Adipocyte (in vitro differentiated cells): ENCODE results near the gene SYT7.

ENCODE experiments used
- DNase-seq: peaks from one replicate; pipeline ENCODE4 v3.0.0-alpha.2; 2015; ENCODE audit warnings: low read depth
- H3K27me3 ChIP-seq: replicated peaks from 2 replicates; pipeline ENCODE4 v1.7.0; 2013; ENCODE audit warnings: mild to moderate bottlenecking, low read length, moderate library complexity; ENCODE audit not compliant: control insufficient read depth, insufficient read depth
- H3K36me3 ChIP-seq: 2 replicates; pipeline ENCODE4 v1.7.0; 2013; ENCODE audit warnings: low read length, mild to moderate bottlenecking, moderate library complexity; ENCODE audit not compliant: control insufficient read depth, insufficient read depth, severe bottlenecking
- H3K4me1 ChIP-seq: 2 replicates; pipeline ENCODE4 v1.7.0; 2013; ENCODE audit warnings: mild to moderate bottlenecking, low read length, moderate library complexity; ENCODE audit not compliant: control insufficient read depth, insufficient read depth
- H3K4me3 ChIP-seq: 2 replicates; pipeline ENCODE4 v1.7.0; 2013; ENCODE audit warnings: mild to moderate bottlenecking, low read length, moderate library complexity
- H3K9ac ChIP-seq: 2 replicates; pipeline ENCODE4 v1.7.0; 2013; ENCODE audit warnings: mild to moderate bottlenecking, low read length, moderate library complexity
- H3K9me3 ChIP-seq: 2 replicates; pipeline ENCODE4 v1.7.0; 2013; ENCODE audit warnings: mild to moderate bottlenecking, low read length, moderate library complexity; ENCODE audit not compliant: control insufficient read depth

The SYT7 gene

DNA sequence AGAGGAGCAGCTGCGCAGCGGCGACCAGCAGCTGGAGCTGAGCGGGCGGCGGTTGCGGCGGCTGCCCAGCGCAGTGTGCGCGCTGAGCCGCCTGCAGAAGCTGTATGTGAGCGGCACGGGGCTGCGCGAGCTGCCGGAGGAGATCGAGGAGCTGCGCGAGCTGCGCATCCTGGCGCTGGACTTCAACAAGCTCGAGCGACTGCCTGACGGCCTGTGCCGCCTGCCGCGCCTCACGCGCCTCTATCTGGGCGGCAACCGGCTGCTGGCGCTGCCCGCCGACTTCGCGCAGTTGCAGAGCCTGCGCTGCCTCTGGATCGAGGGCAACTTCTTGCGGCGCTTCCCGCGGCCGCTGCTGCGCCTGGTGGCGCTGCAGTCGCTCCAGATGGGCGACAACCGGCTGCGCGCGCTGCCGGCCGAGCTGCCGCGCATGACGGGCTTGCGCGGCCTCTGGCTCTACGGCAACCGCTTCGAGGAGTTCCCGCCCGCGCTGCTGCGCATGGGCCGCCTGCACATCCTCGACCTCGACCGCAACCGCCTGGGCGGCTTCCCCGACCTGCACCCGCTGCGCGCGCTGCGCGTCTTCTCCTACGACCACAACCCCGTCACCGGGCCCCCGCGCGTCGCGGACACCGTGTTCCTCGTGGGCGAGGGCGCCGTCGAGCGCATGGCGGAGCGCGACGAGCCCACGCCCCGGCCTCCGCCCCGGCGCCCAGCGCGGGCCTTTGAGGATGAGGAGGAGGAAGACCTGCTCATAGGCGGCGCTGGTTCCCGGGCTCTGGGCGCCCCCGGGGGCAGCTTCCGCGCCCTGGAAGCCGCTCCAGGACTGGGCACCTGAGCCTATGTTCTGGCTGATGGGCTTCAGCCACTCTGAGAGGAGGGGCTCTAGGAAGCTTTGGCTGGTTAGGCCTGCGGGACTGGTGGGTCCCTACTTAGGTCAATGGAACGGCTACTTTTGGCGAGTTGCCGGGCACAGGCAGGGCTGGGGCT lies 71.5 kb downstream of the SYT7 start:
- Histone ChIP-seq H3K4me1 (no peaks in the 10 kb centered on the region), H3K36me3 (no peaks in the 10 kb centered on the region), H3K4me3 (peak overlapping the region; percentile 29), H3K9me3 (no peaks in the 10 kb centered on the region), H3K27me3 (peaks cover 44% of the 10 kb centered on the region), H3K9ac (no peak overlapping the region)
- DNase-seq: peak; percentile 83

DNA sequence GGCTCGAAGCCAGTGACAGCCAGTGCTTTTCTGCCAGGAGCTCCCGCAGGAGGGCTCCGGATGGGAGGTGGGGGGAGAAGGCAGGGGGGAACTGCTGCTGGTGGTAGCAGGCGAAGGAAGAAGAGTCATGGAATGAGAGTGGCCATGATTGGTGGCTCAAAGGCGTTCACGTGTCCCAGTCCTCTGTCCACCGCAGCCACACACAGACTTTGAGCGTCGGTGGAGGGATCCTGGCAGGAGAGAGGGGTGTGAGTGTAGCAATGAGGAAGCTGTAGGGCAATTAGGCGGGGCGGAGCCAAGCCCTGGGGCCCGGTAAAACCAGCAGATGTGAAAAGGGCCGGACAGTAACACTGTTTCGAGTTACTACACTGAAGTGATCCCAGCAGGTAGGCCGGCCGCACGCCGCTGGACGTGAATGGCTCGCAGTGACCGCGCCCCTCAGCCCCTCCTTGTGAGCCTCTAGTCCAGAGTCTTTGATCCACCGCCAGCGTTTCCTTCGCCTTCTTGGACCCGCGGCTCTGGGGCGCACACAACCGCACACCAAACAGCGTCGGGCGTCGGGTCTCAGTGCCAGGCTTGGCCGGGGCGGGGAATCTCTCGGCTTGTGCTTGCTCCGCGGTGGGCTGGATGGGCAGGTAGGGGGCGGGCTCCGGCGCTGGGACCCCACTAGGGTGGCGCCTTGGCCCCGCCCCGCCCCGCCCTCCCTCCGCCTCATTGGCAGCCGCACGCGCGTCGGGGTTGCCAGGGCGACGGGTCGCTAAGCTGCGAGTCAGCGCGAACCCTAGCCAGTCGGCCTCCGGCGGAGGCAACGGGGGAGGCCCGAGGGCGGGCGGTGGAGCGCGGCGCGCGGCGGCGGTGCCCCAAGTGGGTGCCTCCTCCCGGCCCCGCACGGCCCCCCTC lies 72.7 kb downstream of the SYT7 start, which contains the start of gene LRRC10B:
Gene LRRC10B, plus strand, starts transcription at position 788 of the 900 bp plus-strand sequence. CDS start 250 bp downstream, outside the sequence.
- H3K27me3 ChIP-seq: peaks cover 50% of the 10 kb centered on the region
- H3K4me3 ChIP-seq: peak within 1 kb of the TSS; percentile 29
- H3K9ac ChIP-seq: no peak within 1 kb of the TSS
- no peaks in the 10 kb centered on the region for H3K9me3 ChIP-seq
- DNase-seq: peak; percentile 39
- no peaks in the 10 kb centered on the region for H3K36me3 ChIP-seq
- H3K4me1 ChIP-seq: peaks cover 4% of the 10 kb centered on the region

DNA sequence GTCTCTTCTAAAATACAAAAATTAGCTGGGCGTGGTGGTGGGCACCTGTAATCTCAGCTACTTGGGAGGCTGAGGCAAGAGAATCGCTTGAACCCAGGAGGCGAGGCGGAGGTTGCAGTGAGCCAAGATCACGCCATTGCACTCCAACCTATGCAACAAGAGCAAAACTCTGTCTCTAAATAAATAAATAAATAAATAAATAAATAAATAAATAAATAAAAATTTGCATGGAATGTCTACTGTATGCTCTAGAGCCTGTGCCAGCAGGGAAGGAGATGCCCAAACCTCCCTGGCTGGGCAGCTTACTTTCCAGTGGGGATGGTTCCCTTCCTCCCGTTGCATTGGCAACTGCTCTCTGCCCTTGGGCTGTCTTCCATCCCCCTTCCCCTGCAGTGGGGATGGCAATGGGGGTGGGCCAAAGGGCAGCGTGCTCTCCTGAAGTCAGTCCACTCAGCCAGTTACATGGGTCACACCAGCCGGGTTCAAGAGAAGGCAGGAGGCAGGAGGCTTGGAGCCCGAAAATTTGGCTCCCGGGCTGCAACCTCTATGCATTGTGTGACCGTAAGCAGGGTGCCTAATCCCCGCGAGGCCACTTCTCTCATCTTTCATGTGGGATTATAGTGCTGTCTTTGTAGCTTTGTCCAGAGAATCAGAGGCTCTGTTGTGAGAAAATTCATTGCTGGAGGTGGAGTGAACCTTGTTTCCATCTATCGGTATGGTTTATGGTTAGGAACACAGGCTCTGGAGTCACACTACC lies 73.7 kb downstream of the SYT7 start:
- H3K27me3 ChIP-seq: peaks cover 59% of the 10 kb centered on the region
- peaks cover 4% of the 10 kb centered on the region for H3K4me1 ChIP-seq
- no peak overlapping the region for H3K9ac ChIP-seq
- DNase-seq: no peak
- no peaks in the 10 kb centered on the region for H3K36me3 ChIP-seq
- no peaks in the 10 kb centered on the region for H3K9me3 ChIP-seq
- no peak overlapping the region for H3K4me3 ChIP-seq

DNA sequence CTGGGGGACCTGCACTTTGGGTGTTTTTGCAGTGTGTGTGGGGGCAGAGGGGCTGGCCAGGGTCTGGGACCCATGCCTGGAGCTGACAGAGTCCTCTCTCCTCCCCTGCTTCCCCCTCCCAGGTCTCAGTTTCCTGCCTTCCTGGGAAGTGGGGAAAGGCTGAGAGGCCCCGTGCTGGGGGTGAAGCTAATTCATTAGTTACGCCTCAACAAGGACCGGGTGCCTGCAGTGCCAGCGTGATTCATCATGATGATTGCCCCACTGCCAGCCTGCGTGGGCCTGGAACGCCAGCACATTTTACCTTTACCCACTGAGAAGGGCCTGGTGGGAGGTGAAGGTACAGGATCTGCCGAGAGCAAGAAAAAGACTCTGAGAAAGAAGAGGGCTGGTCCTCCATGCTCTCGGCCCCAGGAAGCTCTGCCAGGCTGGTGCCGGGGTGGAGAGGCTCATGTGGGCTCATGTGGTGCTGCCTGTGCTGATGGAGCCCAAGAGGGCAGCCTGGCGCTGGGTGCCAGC lies 75.2 kb downstream of the SYT7 start:
- no peak overlapping the region for H3K4me3 ChIP-seq
- H3K36me3 ChIP-seq: no peaks in the 10 kb centered on the region
- no peaks in the 10 kb centered on the region for H3K9me3 ChIP-seq
- peaks cover 4% of the 10 kb centered on the region for H3K4me1 ChIP-seq
- peaks cover 68% of the 10 kb centered on the region for H3K27me3 ChIP-seq
- H3K9ac ChIP-seq: no peak overlapping the region
- DNase-seq: peak; percentile 91

DNA sequence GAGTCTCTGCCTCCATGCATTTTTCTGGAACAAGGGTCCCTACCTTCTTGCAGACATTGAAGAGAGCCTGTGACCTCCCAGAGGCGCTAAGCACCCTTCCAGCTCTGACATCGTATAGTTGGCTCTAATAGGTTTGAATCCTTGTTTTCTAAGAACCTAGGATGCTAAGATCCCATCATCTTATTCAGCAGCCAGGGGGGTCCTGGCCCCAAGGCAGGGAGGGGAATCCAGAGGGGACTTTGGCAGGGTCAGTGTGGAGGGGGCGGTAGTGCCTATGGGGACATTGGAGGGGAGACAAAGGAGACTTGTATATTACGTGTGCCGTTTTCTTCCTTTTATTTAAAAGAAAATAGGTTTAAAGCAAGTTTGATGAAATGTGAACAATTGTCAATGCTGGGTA lies 75.8 kb downstream of the SYT7 start:
- Histone ChIP-seq H3K36me3 (no peaks in the 10 kb centered on the region), H3K9ac (no peak overlapping the region), H3K9me3 (no peaks in the 10 kb centered on the region), H3K4me1 (peaks cover 4% of the 10 kb centered on the region), H3K27me3 (peaks cover 66% of the 10 kb centered on the region), H3K4me3 (no peak overlapping the region)
- no peak for DNase-seq

DNA sequence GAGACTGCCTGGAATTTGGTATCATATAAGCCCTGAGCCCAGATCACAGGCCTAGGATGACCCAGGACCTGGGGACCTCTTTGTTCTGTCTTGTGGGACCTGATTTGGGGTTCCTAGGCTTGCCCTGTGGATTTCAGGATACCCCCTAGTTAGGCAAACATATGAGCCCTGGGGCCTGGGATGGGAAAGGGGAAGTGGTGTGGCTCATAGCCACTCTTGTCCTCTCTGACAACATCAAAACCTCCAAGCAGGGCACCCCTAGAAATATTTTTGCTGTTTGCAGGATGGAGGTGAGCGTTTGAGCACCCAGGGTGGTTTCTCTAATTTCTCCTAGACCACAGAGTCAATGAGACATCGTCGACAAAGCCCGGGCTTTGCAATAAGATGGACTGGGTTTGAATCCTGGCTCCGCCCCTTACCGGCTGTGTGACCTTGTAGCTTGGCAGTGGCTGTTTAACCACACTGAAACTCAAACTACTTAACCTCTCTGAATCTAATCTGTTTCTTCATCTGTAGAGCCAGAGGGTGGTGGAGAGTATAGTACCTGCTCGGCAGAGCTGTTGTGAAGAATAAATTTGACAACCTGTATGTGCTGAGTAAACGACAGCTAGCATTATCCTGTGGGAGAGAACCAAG lies 77.6 kb downstream of the SYT7 start:
- H3K4me1 ChIP-seq: peaks cover 4% of the 10 kb centered on the region
- no peaks in the 10 kb centered on the region for H3K36me3 ChIP-seq
- no peak overlapping the region for H3K4me3 ChIP-seq
- peaks cover 71% of the 10 kb centered on the region for H3K27me3 ChIP-seq
- no peak for DNase-seq
- no peaks in the 10 kb centered on the region for H3K9me3 ChIP-seq
- H3K9ac ChIP-seq: no peak overlapping the region

DNA sequence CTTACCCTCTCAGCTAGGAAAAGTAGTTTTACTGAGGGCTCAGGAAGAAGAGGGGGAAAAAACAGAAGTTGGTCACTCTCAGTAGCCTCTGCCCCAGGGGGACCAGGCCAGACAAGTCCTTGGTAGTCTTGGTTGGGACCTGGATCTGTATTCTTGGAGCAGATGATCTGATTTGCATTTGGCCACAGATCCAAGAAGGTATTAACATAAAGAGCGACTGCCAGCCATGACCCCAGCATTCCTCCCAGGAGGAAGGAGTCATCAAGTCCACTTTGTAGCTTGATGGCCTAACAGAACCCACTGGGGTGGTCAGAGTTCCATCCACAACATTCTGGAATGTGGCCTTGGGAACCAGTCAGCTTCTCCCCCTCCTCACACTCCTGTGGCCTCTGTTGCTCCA lies 78.4 kb downstream of the SYT7 start:
- Histone ChIP-seq H3K9me3 (no peaks in the 10 kb centered on the region), H3K4me3 (no peak overlapping the region), H3K4me1 (peaks cover 4% of the 10 kb centered on the region), H3K27me3 (peaks cover 63% of the 10 kb centered on the region), H3K36me3 (no peaks in the 10 kb centered on the region), H3K9ac (no peak overlapping the region)
- DNase-seq: no peak

DNA sequence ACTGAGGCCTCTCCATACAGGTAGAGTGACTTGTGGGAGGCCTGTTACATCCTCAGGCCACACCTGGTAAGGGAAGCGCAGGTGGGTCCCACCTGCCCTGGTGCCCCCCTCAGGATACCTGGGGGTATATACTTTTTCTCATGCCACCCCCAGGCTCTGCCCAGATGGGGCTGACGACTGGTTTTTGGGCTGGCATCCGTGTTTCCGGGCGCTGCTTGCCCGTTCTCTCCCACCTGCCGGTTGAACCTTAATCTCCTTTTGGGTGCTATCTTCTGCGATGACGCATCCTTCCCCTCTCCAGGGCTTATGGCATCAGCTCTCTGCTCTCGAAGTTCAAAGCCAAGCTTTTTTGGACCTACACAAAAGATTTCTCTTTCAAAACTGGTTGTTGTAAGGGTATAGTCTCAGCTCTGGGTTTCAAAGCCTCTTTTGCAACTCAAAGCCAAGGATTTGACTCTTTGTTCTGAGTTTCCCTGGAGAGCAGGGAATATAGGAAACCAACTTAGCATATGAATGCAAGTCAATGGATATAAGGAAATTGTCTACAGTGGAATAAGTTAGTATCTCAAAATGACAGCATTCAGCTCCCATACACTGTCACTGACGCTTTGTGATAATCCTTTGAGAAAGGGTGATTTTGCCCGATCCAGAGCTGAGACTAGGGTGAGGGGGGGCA lies 80.9 kb downstream of the SYT7 start:
- Histone ChIP-seq H3K9me3 (no peaks in the 10 kb centered on the region), H3K9ac (no peak overlapping the region), H3K4me1 (peaks cover 4% of the 10 kb centered on the region), H3K4me3 (no peak overlapping the region), H3K27me3 (peaks cover 41% of the 10 kb centered on the region), H3K36me3 (no peaks in the 10 kb centered on the region)
- no peak for DNase-seq

DNA sequence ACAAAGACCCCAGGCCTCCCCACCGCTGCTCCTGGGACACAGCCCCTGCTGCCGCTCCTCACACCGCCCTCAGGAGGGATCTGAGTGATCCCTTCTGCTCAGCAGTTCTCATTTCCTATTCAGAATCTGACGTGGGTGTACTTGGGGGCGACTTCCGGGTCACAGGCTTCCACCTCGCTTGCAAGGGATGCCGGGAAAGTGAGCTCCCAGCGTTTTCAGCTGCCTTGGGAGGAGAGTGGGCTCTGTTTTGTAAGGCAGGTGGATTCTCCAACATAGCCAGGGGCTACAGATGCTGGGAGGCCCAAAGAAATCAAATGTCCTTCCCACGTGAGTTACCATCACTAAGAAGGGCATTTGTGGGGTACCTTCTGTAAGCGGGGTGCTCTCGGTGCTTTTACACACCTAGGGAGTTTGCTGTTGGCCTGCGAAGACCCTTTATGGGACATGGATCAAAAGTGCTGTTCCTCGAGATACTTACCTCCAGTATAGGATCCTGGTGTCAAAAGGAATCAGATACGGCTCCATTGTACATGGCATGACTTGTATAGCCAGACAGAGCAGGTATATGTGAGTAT lies 82.0 kb downstream of the SYT7 start:
- H3K4me3 ChIP-seq: no peak overlapping the region
- H3K4me1 ChIP-seq: peaks cover 3% of the 10 kb centered on the region
- no peaks in the 10 kb centered on the region for H3K36me3 ChIP-seq
- no peak for DNase-seq
- no peak overlapping the region for H3K9ac ChIP-seq
- H3K9me3 ChIP-seq: no peaks in the 10 kb centered on the region
- peaks cover 37% of the 10 kb centered on the region for H3K27me3 ChIP-seq

DNA sequence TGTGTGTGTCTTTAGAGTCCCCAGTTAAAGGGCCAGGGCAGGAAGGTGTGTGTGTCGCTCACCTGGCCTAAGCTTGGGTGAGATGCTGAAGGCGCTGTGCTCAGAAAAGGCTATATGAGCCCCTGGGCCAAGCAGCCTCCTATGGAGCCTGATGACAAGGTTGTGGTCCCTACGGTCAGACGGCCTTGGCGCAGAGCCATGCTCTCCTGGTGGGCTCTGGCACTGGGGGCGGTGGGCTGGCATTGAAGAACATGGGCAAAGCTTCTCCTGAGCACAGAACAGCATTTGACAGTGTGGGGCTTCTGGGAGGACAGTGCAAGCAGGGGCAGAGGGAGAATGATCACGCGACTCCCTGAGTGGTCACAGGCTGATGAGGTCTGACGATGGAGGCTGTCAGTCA lies 83.0 kb downstream of the SYT7 start:
- Histone ChIP-seq H3K4me3 (no peak overlapping the region), H3K27me3 (peaks cover 28% of the 10 kb centered on the region), H3K36me3 (no peaks in the 10 kb centered on the region), H3K9ac (no peak overlapping the region), H3K9me3 (no peaks in the 10 kb centered on the region), H3K4me1 (no peaks in the 10 kb centered on the region)
- no peak for DNase-seq
